Measurements from ENCODE around the gene PLSCR2. TPM values are rescaled to one million over a fixed set of nuclear protein-coding genes. Genes with fewer than 3 reads are reported as not detected.

PLSCR2 gene
- polyA plus RNA-seq, 1 donor (not counting 4 experiments of a cell fraction or from before 2014, with no cell fraction given), result not detected

DNA sequence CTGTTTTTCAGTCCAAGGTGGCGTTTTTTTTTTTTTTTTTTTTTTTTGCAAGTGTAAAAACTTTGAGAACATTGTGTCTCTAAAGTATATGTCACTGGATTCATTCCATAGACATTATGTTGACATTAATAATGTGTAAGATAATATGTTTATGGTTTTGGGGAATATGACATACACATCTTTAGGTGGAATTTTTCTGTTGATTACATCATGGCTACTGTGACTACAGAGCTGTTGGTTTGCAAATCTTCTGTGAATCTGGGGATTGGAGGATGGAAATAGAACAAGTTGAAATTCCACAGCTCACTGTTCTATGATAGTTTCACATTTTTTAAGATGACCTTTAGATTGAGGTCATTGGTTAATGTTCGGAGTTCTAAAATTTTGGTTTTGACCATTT, 24.4 kb upstream of the PLSCR2 start:
- Histone ChIP-seq H2AFZ (ENCODE audit: control insufficient read depth, low read length) (no peak overlapping the region), H3K79me2 (ENCODE audit: control insufficient read depth, insufficient read depth, low read length) (no peaks in the 10 kb centered on the region), H3K4me1 (ENCODE audit: control insufficient read depth, extremely low read depth, insufficient read depth, low read length) (no peaks in the 10 kb centered on the region), H3K36me3 (ENCODE audit: control insufficient read depth in 2 of 2, extremely low read depth in 1 of 2, insufficient read depth in 2 of 2, low read length in 2 of 2) (no peaks in the 10 kb centered on the region), H3K27me3 (ENCODE audit: control insufficient read depth, extremely low read depth, insufficient read depth, low read length) (no peaks in the 10 kb centered on the region), H3K9ac (ENCODE audit: control insufficient read depth, extremely low read depth, insufficient read depth, low read length) (no peak overlapping the region), H3K4me2 (ENCODE audit: control insufficient read depth, extremely low read depth, insufficient read depth, low read depth, low read length) (no peak overlapping the region), H4K20me1 (ENCODE audit: control insufficient read depth, extremely low read depth, insufficient read depth, low read length) (no peaks in the 10 kb centered on the region), H3K9me3 (ENCODE audit: control insufficient read depth, low read depth, low read length) (no peaks in the 10 kb centered on the region), H3K27ac (ENCODE audit: control insufficient read depth, insufficient read depth, low read length) (no peak overlapping the region), H3K9me1 (ENCODE audit: control insufficient read depth, extremely low read depth, insufficient read depth, low read length) (no peaks in the 10 kb centered on the region), H3K4me3 (ENCODE audit: control insufficient read depth in 2 of 3, extremely low read depth in 1 of 3, insufficient read depth in 2 of 3, low read depth in 1 of 3, low read length in 3 of 3) (no peak overlapping the region)
- no peak for TF ChIP-seq EZH2 (IDR thresholded peaks at IDR 0.05; ENCODE audit: low read length)
- TF ChIP-seq CTCF (optimal IDR thresholded peaks at IDR 0.05 in 1 of 3, IDR thresholded peaks at IDR 0.05 in 1 of 3, conservative IDR thresholded peaks at IDR 0.05 in 1 of 3; ENCODE audit: extremely low read depth in 1 of 3, insufficient read depth in 2 of 3, low read length in 3 of 3), result no peak
- FAIRE-seq (no peak), DNase-seq (ENCODE audit: low read depth, low spot score) (no peak)
- dilution Hi-C loops (cut with MboI; ENCODE audit: extremely low pct_ligation_motif_present, low sequenced_read_pairs), result no loop called here

DNA sequence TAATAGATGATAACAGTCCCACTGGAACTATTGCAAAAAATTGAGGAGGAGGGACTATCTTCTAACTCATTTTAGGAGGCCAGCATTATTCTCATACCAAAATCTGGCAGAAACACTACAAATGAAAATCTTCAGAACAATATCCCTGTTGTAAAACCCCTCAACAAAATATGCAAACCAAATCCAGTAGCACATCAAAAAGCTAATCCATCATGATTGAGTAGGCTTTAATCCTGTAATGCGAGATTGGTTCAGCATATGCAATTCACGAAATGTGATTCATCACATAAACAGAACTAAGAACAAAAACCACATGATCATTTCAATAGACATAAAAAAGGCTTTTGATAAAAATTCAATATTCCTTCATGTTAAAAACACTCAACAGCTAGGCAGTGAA, 23.9 kb upstream of the PLSCR2 start:
- Histone ChIP-seq H3K4me1 (ENCODE audit: control insufficient read depth, extremely low read depth, insufficient read depth, low read length) (no peaks in the 10 kb centered on the region), H3K9me3 (ENCODE audit: control insufficient read depth, low read depth, low read length) (no peaks in the 10 kb centered on the region), H4K20me1 (ENCODE audit: control insufficient read depth, extremely low read depth, insufficient read depth, low read length) (no peaks in the 10 kb centered on the region), H3K79me2 (ENCODE audit: control insufficient read depth, insufficient read depth, low read length) (no peaks in the 10 kb centered on the region), H2AFZ (ENCODE audit: control insufficient read depth, low read length) (no peak overlapping the region), H3K36me3 (ENCODE audit: control insufficient read depth in 2 of 2, extremely low read depth in 1 of 2, insufficient read depth in 2 of 2, low read length in 2 of 2) (no peaks in the 10 kb centered on the region), H3K9ac (ENCODE audit: control insufficient read depth, extremely low read depth, insufficient read depth, low read length) (no peak overlapping the region), H3K9me1 (ENCODE audit: control insufficient read depth, extremely low read depth, insufficient read depth, low read length) (no peaks in the 10 kb centered on the region), H3K27me3 (ENCODE audit: control insufficient read depth, extremely low read depth, insufficient read depth, low read length) (no peaks in the 10 kb centered on the region), H3K4me3 (ENCODE audit: control insufficient read depth in 2 of 3, extremely low read depth in 1 of 3, insufficient read depth in 2 of 3, low read depth in 1 of 3, low read length in 3 of 3) (no peak overlapping the region), H3K27ac (ENCODE audit: control insufficient read depth, insufficient read depth, low read length) (no peak overlapping the region), H3K4me2 (ENCODE audit: control insufficient read depth, extremely low read depth, insufficient read depth, low read depth, low read length) (no peak overlapping the region)
- dilution Hi-C loops (cut with MboI; ENCODE audit: extremely low pct_ligation_motif_present, low sequenced_read_pairs), result no loop called here
- TF ChIP-seq CTCF (optimal IDR thresholded peaks at IDR 0.05 in 1 of 3, IDR thresholded peaks at IDR 0.05 in 1 of 3, conservative IDR thresholded peaks at IDR 0.05 in 1 of 3; ENCODE audit: extremely low read depth in 1 of 3, insufficient read depth in 2 of 3, low read length in 3 of 3) (no peak), EZH2 (IDR thresholded peaks at IDR 0.05; ENCODE audit: low read length) (no peak)
- FAIRE-seq, result no peak
- no peak for DNase-seq (ENCODE audit: low read depth, low spot score)
